Thyroid gland (tissue), 4 donors: ENCODE data around the gene OTOGL. TPM values are rescaled to one million over a fixed set of nuclear protein-coding genes. Genes with fewer than 3 reads are reported as not detected.

Experiments used
- DNase-seq, 2 donors: peaks; one replicate each; pipeline ENCODE4 v3.0.0-alpha.2; 2019
- H3K27ac ChIP-seq, 3 donors: fragments of 200-600 bp; sonication (generic); 1 replicate in 2 of 3; 2 replicates in 1 of 3; pipeline ENCODE4 v1.5.1; 2016 to 2019; ENCODE audit warnings: mild to moderate bottlenecking in 1 of 3, moderate library complexity in 1 of 3
- H3K27me3 ChIP-seq: fragments of 200-600 bp; sonication (generic); one replicate; pipeline ENCODE4 v1.5.1; 2019
- H3K36me3 ChIP-seq, 2 donors: fragments of 200-600 bp; sonication (generic); one replicate each; pipeline ENCODE4 v1.5.1; 2016 to 2019
- H3K4me1 ChIP-seq, 2 donors: fragments of 200-600 bp; sonication (generic); one replicate each; pipeline ENCODE4 v1.5.1; 2017 to 2019
- H3K4me3 ChIP-seq, 3 donors: fragments of 200-600 bp; sonication (generic); replicated peaks in 1 of 3; 1 replicate in 2 of 3; 2 replicates in 1 of 3; pipeline ENCODE4 v1.5.1; 2016; ENCODE audit warnings: mild to moderate bottlenecking in 1 of 3
- H3K9me3 ChIP-seq: fragments of 200-600 bp; sonication (generic); one replicate; pipeline ENCODE4 v1.5.1; 2017
- POLR2A ChIP-seq, 2 donors: fragments of 450-650 bp; IDR thresholded peaks; one replicate each; pipeline ENCODE4 v1.6.1; 2017; ENCODE audit warnings: antibody characterized with exemption in 2 of 2, mild to moderate bottlenecking in 2 of 2, moderate library complexity in 1 of 2
- WGBS, 2 donors: methylation state at CpG; one replicate each; pipeline ENCODE4 v1.1.5; 2017; 5-methylcytosine and 5-hydroxymethylcytosine counted together
- intact Hi-C: fragments of 100-400 bp; cut with DNase I; formaldehyde crosslinking; loops from one replicate; pipeline ENCODE4 v1.15.1; 2023
- total RNA-seq, 4 donors: library from RNA; depleted of rRNA; stranded (reverse); fragments of >200 nt; gene quantifications; one replicate each; pipeline ENCODE4 v1.2.3, GENCODE V29; 2016
- TF ChIP-seq, protein P1 (sequence below), 6 experiments: fragments of 200-600 bp in 3 of 6; fragments of 450-650 bp in 3 of 6; sonication (generic) in 3 of 6; IDR thresholded peaks; one replicate each; pipeline ENCODE4 v1.5.1; 2016 to 2019; ENCODE audit warnings: antibody characterized with exemption in 6 of 6, mild to moderate bottlenecking in 2 of 6, inconsistent platforms in 1 of 6, moderate library complexity in 1 of 6

The OTOGL gene
- total RNA-seq, 4 donors from 2014 or later, result 0.11 to 0.13 TPM; not detected in 2

DNA sequence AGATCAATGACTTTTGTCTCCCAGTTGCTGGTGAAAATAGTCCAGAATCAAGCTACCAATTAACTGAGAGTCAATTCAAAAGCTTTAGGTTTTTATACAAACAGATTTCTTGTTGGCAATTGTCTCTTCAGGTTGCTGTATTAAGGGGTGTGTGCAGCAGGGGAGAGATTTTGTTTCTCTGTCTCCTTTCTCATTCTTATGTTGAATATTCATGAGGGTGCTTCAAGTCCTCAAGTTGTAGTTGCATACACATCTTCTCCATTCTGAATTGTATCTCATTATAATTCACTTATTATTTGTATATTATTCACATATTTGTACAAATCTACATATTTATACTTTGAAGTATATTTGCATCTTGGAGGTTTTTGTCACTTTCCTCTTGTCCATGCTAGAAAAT lies 218.0 kb downstream of the OTOGL start:
- Histone ChIP-seq H3K4me1 (no peaks in the 10 kb centered on the region), H3K27ac (no peak overlapping the region), H3K4me3 (no peak overlapping the region), H3K27me3 (no peaks in the 10 kb centered on the region), H3K9me3 (no peaks in the 10 kb centered on the region), H3K36me3 (no peaks in the 10 kb centered on the region)
- no peak for DNase-seq
- TF ChIP-seq, protein P1, sequence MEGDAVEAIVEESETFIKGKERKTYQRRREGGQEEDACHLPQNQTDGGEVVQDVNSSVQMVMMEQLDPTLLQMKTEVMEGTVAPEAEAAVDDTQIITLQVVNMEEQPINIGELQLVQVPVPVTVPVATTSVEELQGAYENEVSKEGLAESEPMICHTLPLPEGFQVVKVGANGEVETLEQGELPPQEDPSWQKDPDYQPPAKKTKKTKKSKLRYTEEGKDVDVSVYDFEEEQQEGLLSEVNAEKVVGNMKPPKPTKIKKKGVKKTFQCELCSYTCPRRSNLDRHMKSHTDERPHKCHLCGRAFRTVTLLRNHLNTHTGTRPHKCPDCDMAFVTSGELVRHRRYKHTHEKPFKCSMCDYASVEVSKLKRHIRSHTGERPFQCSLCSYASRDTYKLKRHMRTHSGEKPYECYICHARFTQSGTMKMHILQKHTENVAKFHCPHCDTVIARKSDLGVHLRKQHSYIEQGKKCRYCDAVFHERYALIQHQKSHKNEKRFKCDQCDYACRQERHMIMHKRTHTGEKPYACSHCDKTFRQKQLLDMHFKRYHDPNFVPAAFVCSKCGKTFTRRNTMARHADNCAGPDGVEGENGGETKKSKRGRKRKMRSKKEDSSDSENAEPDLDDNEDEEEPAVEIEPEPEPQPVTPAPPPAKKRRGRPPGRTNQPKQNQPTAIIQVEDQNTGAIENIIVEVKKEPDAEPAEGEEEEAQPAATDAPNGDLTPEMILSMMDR (IDR thresholded peaks at IDR 0.05), result no peak
- TF ChIP-seq POLR2A (IDR thresholded peaks at IDR 0.05), result no peak
- intact Hi-C loops, result no loop called here

DNA sequence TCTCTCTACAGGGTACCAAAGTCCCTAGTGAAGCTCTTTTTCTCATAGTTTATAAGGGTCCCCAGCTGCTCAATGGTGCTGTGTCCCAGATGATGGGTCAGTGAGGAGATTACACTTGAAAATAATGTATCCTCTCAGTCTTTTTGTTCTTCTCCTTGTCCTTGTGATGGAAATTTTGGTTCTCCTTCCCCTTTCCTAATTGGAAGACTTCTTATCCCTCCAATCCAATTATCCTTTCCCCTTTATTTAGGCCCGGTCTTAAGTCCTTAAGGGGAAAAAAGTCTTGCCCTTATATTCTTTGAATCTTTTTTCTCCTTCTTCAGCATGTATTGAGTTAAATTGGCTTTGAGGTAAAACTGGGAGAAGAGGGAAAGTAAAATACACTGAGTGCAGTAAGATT lies 218.6 kb downstream of the OTOGL start:
- H3K27ac ChIP-seq, result no peak overlapping the region
- no peak overlapping the region for H3K4me3 ChIP-seq
- TF ChIP-seq, protein P1 (IDR thresholded peaks at IDR 0.05), result no peak
- TF ChIP-seq POLR2A (IDR thresholded peaks at IDR 0.05), result no peak
- DNase-seq, result no peak
- H3K36me3 ChIP-seq, result no peaks in the 10 kb centered on the region
- no peaks in the 10 kb centered on the region for H3K9me3 ChIP-seq
- WGBS, 2 donors, result 0 to 2% methylated on average over 1 of the region's 1 CpG
- no peaks in the 10 kb centered on the region for H3K4me1 ChIP-seq
- intact Hi-C loops, result no loop called here
- no peaks in the 10 kb centered on the region for H3K27me3 ChIP-seq

DNA sequence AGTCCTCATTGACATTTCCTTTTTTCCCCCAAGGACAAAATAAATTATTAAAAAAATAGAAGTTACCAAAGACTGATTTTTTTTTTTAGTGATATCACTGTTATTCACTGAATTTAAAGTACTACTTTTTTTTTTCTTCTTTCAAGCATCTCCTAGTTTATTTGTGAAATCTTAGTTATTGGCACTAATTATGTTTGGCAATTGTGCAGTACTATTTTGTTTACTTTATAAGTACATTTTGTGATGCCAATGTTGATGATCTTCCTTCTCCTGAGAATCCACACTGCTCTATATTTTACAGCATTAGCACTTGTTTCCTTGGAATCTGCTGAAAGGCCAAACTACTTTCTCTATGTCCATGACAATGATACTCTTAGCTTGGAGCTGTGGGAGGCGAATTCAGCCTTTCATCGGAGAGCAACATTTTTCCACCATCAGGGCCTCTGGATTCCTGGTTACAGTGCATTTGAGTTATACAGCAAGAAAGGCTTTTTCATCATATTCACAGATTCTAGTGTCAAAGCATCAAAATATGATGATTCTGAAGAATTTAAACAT lies 220.9 kb downstream of the OTOGL start:
- WGBS, 2 donors, result 78 to 79% methylated on average over 2 of the region's 2 CpGs

DNA sequence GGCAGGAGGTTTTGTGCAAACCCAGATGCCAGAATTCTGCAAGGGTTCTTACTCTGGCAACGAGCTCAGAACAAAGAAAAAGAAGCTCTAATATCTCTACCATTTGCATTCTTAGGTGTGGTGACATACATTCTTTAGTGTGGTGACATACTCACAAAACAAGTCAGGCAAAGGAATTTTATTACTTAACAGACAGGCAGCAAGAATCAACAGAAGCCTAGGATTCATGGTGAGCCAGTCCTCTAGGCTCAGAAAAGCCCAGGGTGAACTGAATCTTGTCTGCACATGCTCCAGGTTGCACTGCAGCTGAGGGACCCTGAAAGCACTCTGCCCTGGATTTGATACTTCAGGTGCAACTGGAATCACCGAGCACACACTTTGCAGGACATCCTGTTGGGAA lies 222.3 kb downstream of the OTOGL start:
- DNase-seq, result no peak
- Histone ChIP-seq H3K9me3 (no peaks in the 10 kb centered on the region), H3K4me1 (no peaks in the 10 kb centered on the region), H3K4me3 (no peak overlapping the region), H3K36me3 (no peaks in the 10 kb centered on the region), H3K27me3 (no peaks in the 10 kb centered on the region), H3K27ac (no peak overlapping the region)
- intact Hi-C loops, result no loop called here
- 39 to 54% methylated on average over 2 of the region's 2 CpGs for WGBS, 2 donors
- TF ChIP-seq, protein P1 (IDR thresholded peaks at IDR 0.05), result no peak
- no peak for TF ChIP-seq POLR2A (IDR thresholded peaks at IDR 0.05)

More for the DNA sequence above, 220.9 kb downstream of the OTOGL start:
- Histone ChIP-seq H3K9me3 (no peaks in the 10 kb centered on the region), H3K27me3 (no peaks in the 10 kb centered on the region), H3K27ac (no peak overlapping the region), H3K4me1 (no peaks in the 10 kb centered on the region), H3K36me3 (no peaks in the 10 kb centered on the region), H3K4me3 (no peak overlapping the region)
- no peak for DNase-seq
- intact Hi-C loops, result no loop called here
- TF ChIP-seq, protein P1 (IDR thresholded peaks at IDR 0.05), result no peak
- TF ChIP-seq POLR2A (IDR thresholded peaks at IDR 0.05), result no peak

DNA sequence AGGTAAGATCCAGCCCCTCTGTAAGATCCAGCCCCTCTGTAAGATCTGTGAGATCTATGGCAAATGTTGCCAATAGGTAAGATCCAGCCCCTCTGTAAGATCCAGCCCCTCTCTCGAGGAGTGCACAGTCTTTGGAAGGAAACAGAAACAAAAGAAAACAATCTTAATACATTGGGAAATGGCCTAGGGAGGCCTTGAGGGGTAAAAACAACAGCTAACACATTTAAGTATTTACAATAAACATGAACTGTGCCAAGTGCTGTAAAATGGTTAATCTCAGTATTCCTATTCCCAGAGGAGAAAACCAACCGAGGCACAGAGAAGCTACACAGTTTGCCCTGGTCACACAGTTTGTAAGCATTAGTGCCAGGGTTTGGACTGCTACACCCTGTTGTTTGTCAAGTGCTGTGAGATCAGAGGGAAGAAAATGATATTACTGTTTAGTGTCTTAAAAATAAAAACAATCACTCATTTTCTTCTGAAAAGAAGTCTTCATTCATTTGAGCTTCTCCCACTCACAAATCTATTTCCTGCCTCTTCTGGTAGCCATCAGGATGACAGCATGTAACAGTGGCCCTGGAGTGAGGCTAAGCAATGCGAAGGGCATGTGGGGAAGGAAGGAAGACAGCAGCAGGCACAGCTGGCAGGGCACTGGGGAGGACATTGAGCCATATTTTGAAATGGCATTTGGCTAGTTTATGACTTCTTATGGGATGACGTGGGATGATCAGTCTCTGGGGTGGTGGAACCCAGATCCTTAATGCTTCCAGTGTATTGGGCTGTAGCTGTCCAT lies 226.0 kb downstream of the OTOGL start:
- TF ChIP-seq, protein P1 (IDR thresholded peaks at IDR 0.05), result no peak
- TF ChIP-seq POLR2A (IDR thresholded peaks at IDR 0.05), result no peak
- H3K4me3 ChIP-seq, result no peak overlapping the region
- H3K27me3 ChIP-seq, result no peaks in the 10 kb centered on the region
- no peak overlapping the region for H3K27ac ChIP-seq
- whole genome bisulfite sequencing, 2 donors, result 69 to 73% methylated on average over 4 of the region's 4 CpGs
- H3K36me3 ChIP-seq, result no peaks in the 10 kb centered on the region
- no peaks in the 10 kb centered on the region for H3K9me3 ChIP-seq
- intact Hi-C loops, result no loop called here
- H3K4me1 ChIP-seq, result no peaks in the 10 kb centered on the region
- no peak for DNase-seq
